KG1 (cell line): ENCODE data around the gene SPRED3.

ENCODE experiments used
- DNase-seq: peaks from one replicate; lab custom pipeline; 2025; lab: John Stamatoyannopoulos, UW

The SPRED3 gene

DNA sequence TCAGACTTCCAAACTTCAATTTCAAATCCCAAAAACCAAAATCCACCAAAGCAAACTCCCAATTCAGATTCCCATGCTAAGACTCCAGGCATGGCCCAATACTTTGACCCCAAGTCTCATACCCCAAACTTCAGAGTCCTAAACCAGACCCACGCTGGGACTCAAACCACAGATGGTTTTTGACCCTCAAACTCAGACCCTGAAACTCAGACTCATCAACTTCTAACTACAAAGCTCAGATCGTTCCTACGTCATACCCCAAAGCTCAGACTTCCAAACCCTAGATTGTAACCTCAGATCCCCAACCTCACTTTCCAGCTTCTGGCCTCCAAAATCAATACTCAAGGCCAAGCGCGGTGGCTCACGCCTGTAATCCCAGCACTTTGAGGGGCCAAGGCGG is 56.9 kb downstream of the SPRED3 start:
- no peak for DNase-seq

DNA sequence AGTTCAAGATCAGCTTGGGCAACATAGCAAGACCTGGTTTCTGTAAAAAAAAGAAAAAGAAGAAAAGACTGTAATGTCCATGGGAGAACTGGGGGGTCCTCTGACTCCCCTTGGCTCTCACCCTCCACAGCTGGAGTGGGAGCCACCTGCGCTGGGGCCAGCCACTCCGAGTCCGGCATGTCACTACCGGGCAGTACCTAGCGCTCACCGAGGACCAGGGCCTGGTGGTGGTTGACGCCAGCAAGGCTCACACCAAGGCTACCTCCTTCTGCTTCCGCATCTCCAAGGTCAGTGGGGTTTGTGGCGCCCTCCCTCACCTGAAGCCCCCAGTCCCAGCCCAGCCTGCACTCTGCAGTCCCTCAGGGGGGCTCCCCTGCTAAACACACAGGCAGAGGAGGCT is 59.7 kb downstream of the SPRED3 start:
- no peak for DNase-seq
